OCI-LY1 (cell line): ENCODE results near the gene ANKRD33.

Source experiments
- EZH2 ChIP-seq: fragments of 200-600 bp; sonication (generic), shearing (Covaris generic); IDR thresholded peaks from 2 replicates; pipeline ENCODE4 v1.8.0; 2017; ENCODE audit warnings: borderline replicate concordance, mixed run types, mild to moderate bottlenecking, antibody characterized with exemption, low read length, moderate library complexity, mixed read lengths
- TF ChIP-seq, protein P1 (sequence below): fragments of 200-600 bp; sonication (generic), shearing (Covaris generic); IDR thresholded peaks from 2 replicates; pipeline ENCODE4 v1.5.1; 2017; ENCODE audit warnings: mild to moderate bottlenecking, antibody characterized with exemption, low read length, moderate library complexity, mixed read lengths

DNA sequence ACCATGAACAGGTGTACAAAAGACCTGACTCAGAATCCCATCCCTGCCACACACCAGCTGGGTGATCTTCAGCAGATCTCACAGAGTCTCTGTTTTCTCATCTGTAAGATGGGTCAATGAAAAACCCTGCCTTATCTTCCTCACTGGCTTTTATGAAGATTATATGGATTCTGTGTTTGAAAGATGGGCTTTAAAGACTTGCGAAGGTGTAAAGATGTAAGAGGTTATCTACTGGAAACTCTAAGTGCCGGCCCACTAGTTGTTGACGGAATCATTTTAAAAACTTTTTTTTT, 15.3 kb upstream of the ANKRD33 start:
- TF ChIP-seq, protein P1, sequence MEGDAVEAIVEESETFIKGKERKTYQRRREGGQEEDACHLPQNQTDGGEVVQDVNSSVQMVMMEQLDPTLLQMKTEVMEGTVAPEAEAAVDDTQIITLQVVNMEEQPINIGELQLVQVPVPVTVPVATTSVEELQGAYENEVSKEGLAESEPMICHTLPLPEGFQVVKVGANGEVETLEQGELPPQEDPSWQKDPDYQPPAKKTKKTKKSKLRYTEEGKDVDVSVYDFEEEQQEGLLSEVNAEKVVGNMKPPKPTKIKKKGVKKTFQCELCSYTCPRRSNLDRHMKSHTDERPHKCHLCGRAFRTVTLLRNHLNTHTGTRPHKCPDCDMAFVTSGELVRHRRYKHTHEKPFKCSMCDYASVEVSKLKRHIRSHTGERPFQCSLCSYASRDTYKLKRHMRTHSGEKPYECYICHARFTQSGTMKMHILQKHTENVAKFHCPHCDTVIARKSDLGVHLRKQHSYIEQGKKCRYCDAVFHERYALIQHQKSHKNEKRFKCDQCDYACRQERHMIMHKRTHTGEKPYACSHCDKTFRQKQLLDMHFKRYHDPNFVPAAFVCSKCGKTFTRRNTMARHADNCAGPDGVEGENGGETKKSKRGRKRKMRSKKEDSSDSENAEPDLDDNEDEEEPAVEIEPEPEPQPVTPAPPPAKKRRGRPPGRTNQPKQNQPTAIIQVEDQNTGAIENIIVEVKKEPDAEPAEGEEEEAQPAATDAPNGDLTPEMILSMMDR: no peak
- TF ChIP-seq EZH2: no peak
